K562 (cell line): Measurements from ENCODE around the gene SPCS2. TPM values are rescaled to one million over a fixed set of nuclear protein-coding genes. Genes with fewer than 3 reads are reported as not detected.

Experiments
- CEBPG ChIP-seq, 3 experiments: fragments of 200-800 bp in 1 of 3; sonication (Bioruptor generic) in 1 of 3; sonication (generic) in 1 of 3; formaldehyde crosslinking in 1 of 3; IDR thresholded peaks in 2 of 3; conservative IDR thresholded peaks in 1 of 3; 2 replicates each; pipeline versions ENCODE4 v1.6.1 to v1.8.0; 2016 to 2022; ENCODE audit warnings: missing compliant biosample characterization in 2 of 3, missing genetic modification characterization in 2 of 3, mild to moderate bottlenecking in 1 of 3, missing genetic modification reagents in 1 of 3
- CTBP1 ChIP-seq: fragments of 450-650 bp; IDR thresholded peaks from 2 replicates; pipeline ENCODE4 v1.6.1; 2016; ENCODE audit warnings: borderline replicate concordance
- ELF4 ChIP-seq: fragments of 450-650 bp; formaldehyde crosslinking; IDR thresholded peaks from 2 replicates; pipeline ENCODE4 v1.4.0; 2022; ENCODE audit warnings: missing genetic modification characterization
- FUS ChIP-seq: fragments of 200-400 bp; formaldehyde crosslinking; optimal IDR thresholded peaks from 2 replicates; pipeline ENCODE3; 2017; ENCODE audit warnings: low read depth, low read length
- GTF2F1 ChIP-seq: IDR thresholded peaks from 2 replicates; pipeline ENCODE4 v1.6.1; 2011; ENCODE audit warnings: low read depth, low read length, improper control_type of control experiment
- HNRNPLL ChIP-seq: fragments of 200-400 bp; formaldehyde crosslinking; IDR thresholded peaks from 2 replicates; pipeline ENCODE4 v1.6.1; 2017; ENCODE audit warnings: low read length, low read depth, mild to moderate bottlenecking; ENCODE audit not compliant: poor library complexity, severe bottlenecking
- ILF3 ChIP-seq: fragments of 450-650 bp; IDR thresholded peaks from 2 replicates; pipeline ENCODE4 v1.6.1; 2018; ENCODE audit warnings: antibody characterized with exemption, mild to moderate bottlenecking, moderate library complexity, borderline replicate concordance
- L3MBTL2 ChIP-seq: fragments of 450-650 bp; IDR thresholded peaks from 2 replicates; pipeline ENCODE4 v1.6.1; 2016; ENCODE audit warnings: mild to moderate bottlenecking, moderate library complexity
- NONO ChIP-seq, 2 experiments: fragments of 200-400 bp in 1 of 2; fragments of 450-650 bp in 1 of 2; formaldehyde crosslinking in 1 of 2; IDR thresholded peaks; 2 replicates each; pipeline ENCODE4 v1.6.1; 2017; ENCODE audit warnings: low read depth in 2 of 2, mild to moderate bottlenecking in 2 of 2, moderate library complexity in 2 of 2, low read length in 1 of 2
- PHF8 ChIP-seq: fragments of 200-600 bp; sonication (generic); IDR thresholded peaks from 2 replicates; pipeline ENCODE4 v1.6.1; 2012; ENCODE audit warnings: mixed run types, mild to moderate bottlenecking, inconsistent platforms, low read length, moderate library complexity, borderline replicate concordance
- RBM25 ChIP-seq: fragments of 200-400 bp; formaldehyde crosslinking; IDR thresholded peaks from 2 replicates; pipeline ENCODE4 v1.6.1; 2018; ENCODE audit warnings: low read length, low read depth, moderate library complexity; ENCODE audit not compliant: severe bottlenecking
- SOX6 ChIP-seq: fragments of 450-650 bp; IDR thresholded peaks from 2 replicates; pipeline ENCODE4 v1.6.1; 2014; ENCODE audit warnings: mild to moderate bottlenecking
- SRSF3 ChIP-seq: fragments of 200-400 bp; formaldehyde crosslinking; IDR thresholded peaks from 2 replicates; pipeline ENCODE4 v1.6.1; 2016; ENCODE audit warnings: mild to moderate bottlenecking, low read length, moderate library complexity; ENCODE audit not compliant: insufficient read depth
- STAT5A ChIP-seq: IDR thresholded peaks from 2 replicates; pipeline ENCODE4 v1.6.1; 2012; ENCODE audit warnings: low read length, inconsistent platforms, borderline replicate concordance
- TEAD4 ChIP-seq, 2 experiments: sonication (generic) in 1 of 2; formaldehyde crosslinking in 1 of 2; IDR thresholded peaks; 2 replicates each; pipeline versions ENCODE4 v1.6.1 to v1.8.0; 2012 to 2022; ENCODE audit warnings: borderline replicate concordance in 1 of 2, inconsistent platforms in 1 of 2, low read length in 1 of 2, mild to moderate bottlenecking in 1 of 2, missing genetic modification reagents in 1 of 2
- USF2 ChIP-seq: sonication (generic); formaldehyde crosslinking; IDR thresholded peaks from 2 replicates; pipeline ENCODE4 v1.5.0; 2020; ENCODE audit warnings: missing genetic modification reagents
- ZBTB17 ChIP-seq: fragments of 450-650 bp; formaldehyde crosslinking; IDR thresholded peaks from 2 replicates; pipeline ENCODE4 v1.4.0; 2020; ENCODE audit warnings: mild to moderate bottlenecking
- ZBTB5 ChIP-seq: fragments of 450-650 bp; IDR thresholded peaks from 2 replicates; pipeline ENCODE4 v1.6.1; 2017; ENCODE audit warnings: antibody characterized with exemption
- ZC3H4 ChIP-seq: sonication (generic); formaldehyde crosslinking; IDR thresholded peaks from 2 replicates; pipeline ENCODE4 v1.9.0; 2021; ENCODE audit warnings: missing genetic modification reagents, borderline replicate concordance
- ZNF124 ChIP-seq: sonication (generic); formaldehyde crosslinking; IDR thresholded peaks from 2 replicates; pipeline ENCODE4 v1.8.1; 2022; ENCODE audit warnings: missing genetic modification reagents
- ZNF140 ChIP-seq: fragments of 250-450 bp; sonication (Bioruptor Pico); IDR thresholded peaks from 2 replicates; pipeline ENCODE4 v1.8.0; 2021; ENCODE audit warnings: moderate library complexity, mild to moderate bottlenecking, inconsistent platforms
- polyA plus RNA-seq, 8 experiments: library from polyadenylated mRNA; depleted of rRNA in 4 of 8; stranded (reverse) in 5 of 8; unstranded in 3 of 8; fragments of >200 nt; fragmentation: Nextera tagmentation in 2 of 8; fragmentation: Illumina TruSeq in 1 of 8; extraction: Ambion mirVana in 2 of 8; extraction: Trizol in 1 of 8; gene quantifications; 2 replicates each; pipeline versions ENCODE4 v1.2.1 to v1.2.3, GENCODE V29; 2011 to 2014; ENCODE audit warnings: inconsistent platforms in 1 of 8, missing spikeins in 1 of 8
- total RNA-seq, 7 experiments: library from RNA; depleted of rRNA in 6 of 7; stranded (reverse); fragments of >200 nt in 6 of 7; fragmentation: Illumina TruSeq in 2 of 7; extraction: Trizol in 2 of 7; gene quantifications; 2 replicates each; pipeline versions ENCODE4 v1.2.1 to v1.2.3, GENCODE V29; 2011 to 2021; ENCODE audit warnings: low replicate concordance in 1 of 7
- TF ChIP-seq, protein P1 (sequence below): fragments of 250-450 bp; sonication (Bioruptor Pico); IDR thresholded peaks from 2 replicates; pipeline ENCODE4 v1.8.0; 2021; ENCODE audit warnings: mild to moderate bottlenecking, moderate library complexity
- TF ChIP-seq, protein P2 (sequence below): sonication (generic); formaldehyde crosslinking; IDR thresholded peaks from 2 replicates; pipeline ENCODE4 v1.9.0; 2022; ENCODE audit warnings: mild to moderate bottlenecking, missing genetic modification reagents

SPCS2 gene
- total and polyA plus RNA-seq, 9 of the 15 experiments (the other 6 are each of a cell fraction or from before 2014, with no cell fraction given): 38.2 to 458 (median 193) TPM

- TF ChIP-seq CEBPG (CRISPR knock-in tag; IDR thresholded peaks at IDR 0.05): no peak
- no peak for TF ChIP-seq CEBPG (tag; conservative IDR thresholded peaks at IDR 0.05 in 1 of 2, IDR thresholded peaks at IDR 0.05 in 1 of 2)
- no peak for TF ChIP-seq ZBTB5
- peak; percentile 61 to 65; a peak in 2 of 4 replicates for TF ChIP-seq NONO (IDR thresholded peaks at IDR 0.05; ENCODE audit: low read depth in 2 of 2, low read length in 1 of 2)
- no peak for TF ChIP-seq SOX6
- TF ChIP-seq ZBTB17: peak; percentile 75; the same call in 1 of the 2 replicates
- TF ChIP-seq, protein P1, sequence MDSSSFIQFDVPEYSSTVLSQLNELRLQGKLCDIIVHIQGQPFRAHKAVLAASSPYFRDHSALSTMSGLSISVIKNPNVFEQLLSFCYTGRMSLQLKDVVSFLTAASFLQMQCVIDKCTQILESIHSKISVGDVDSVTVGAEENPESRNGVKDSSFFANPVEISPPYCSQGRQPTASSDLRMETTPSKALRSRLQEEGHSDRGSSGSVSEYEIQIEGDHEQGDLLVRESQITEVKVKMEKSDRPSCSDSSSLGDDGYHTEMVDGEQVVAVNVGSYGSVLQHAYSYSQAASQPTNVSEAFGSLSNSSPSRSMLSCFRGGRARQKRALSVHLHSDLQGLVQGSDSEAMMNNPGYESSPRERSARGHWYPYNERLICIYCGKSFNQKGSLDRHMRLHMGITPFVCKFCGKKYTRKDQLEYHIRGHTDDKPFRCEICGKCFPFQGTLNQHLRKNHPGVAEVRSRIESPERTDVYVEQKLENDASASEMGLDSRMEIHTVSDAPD (CRISPR knock-in tag): no peak
- no peak; the same call in 1 of the 2 replicates for TF ChIP-seq STAT5A
- TF ChIP-seq ILF3: no peak
- TF ChIP-seq USF2 (CRISPR knock-in tag): peak; percentile 96
- TF ChIP-seq, protein P2, sequence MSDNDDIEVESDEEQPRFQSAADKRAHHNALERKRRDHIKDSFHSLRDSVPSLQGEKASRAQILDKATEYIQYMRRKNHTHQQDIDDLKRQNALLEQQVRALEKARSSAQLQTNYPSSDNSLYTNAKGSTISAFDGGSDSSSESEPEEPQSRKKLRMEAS (CRISPR knock-in tag): peak; percentile 90
- no peak for TF ChIP-seq TEAD4 (IDR thresholded peaks at IDR 0.05; ENCODE audit: low read length)
- no peak for TF ChIP-seq TEAD4 (CRISPR knock-in tag; IDR thresholded peaks at IDR 0.05; ENCODE audit: borderline replicate concordance)
- no peak for TF ChIP-seq FUS
- TF ChIP-seq SRSF3: no peak
- TF ChIP-seq GTF2F1: 0 out of 2 replicates have a peak, but pooled peaks have one; percentile 62
- TF ChIP-seq ZC3H4: no peak
- no peak for TF ChIP-seq ZNF140 (CRISPR knock-in tag)
- TF ChIP-seq CTBP1: peak; percentile 75; the same call in 1 of the 2 replicates
- peak; percentile 99 for TF ChIP-seq PHF8
- TF ChIP-seq HNRNPLL: peak; percentile 86
- TF ChIP-seq ELF4 (CRISPR knock-in tag): no peak
- TF ChIP-seq RBM25: peak; percentile 27
- peak; percentile 93 for TF ChIP-seq L3MBTL2
- no peak for TF ChIP-seq ZNF124 (CRISPR knock-in tag)
Observed at GRCh38 chr11:74948898-74949752, at the start of gene SPCS2, which contains the start of gene XRRA1 (continued).
